Mesenchymal stem cell (in vitro differentiated cells and primary cell): ENCODE measurements around the gene PRKCZ.

Experiments
- DNase-seq: peaks from one replicate; pipeline ENCODE4 v3.0.0-alpha.2; 2013
- H2AFZ ChIP-seq: one replicate; pipeline ENCODE4 v1.6.1; 2013; ENCODE audit warnings: low read depth, mild to moderate bottlenecking, control low read depth, inconsistent platforms, low read length, moderate library complexity
- H2AK5ac ChIP-seq: 2 replicates; pipeline ENCODE4 v1.6.1; 2013; ENCODE audit warnings: low read length, moderate library complexity, mild to moderate bottlenecking, inconsistent platforms; ENCODE audit not compliant: severe bottlenecking
- H2BK120ac ChIP-seq: one replicate; pipeline ENCODE4 v1.6.1; 2013; ENCODE audit warnings: low read depth, mild to moderate bottlenecking, inconsistent platforms, low read length, moderate library complexity
- H2BK12ac ChIP-seq, 2 experiments: one replicate each; pipeline ENCODE4 v1.6.1; 2013; ENCODE audit warnings: inconsistent platforms in 2 of 2, low read length in 2 of 2, mild to moderate bottlenecking in 2 of 2, moderate library complexity in 2 of 2, control low read depth in 1 of 2
- H2BK15ac ChIP-seq: one replicate; pipeline ENCODE4 v1.6.1; 2013; ENCODE audit warnings: mild to moderate bottlenecking, low read depth, inconsistent platforms; ENCODE audit not compliant: poor library complexity, severe bottlenecking
- H2BK5ac ChIP-seq: 2 replicates; pipeline ENCODE4 v1.6.1; 2013; ENCODE audit warnings: low read depth, mild to moderate bottlenecking, low read length, control low read depth, inconsistent platforms; ENCODE audit not compliant: poor library complexity, severe bottlenecking
- H3K14ac ChIP-seq, 2 experiments: one replicate each; pipeline ENCODE4 v1.6.1; 2013; ENCODE audit warnings: inconsistent platforms in 2 of 2, low read length in 2 of 2, control low read depth in 1 of 2, mild to moderate bottlenecking in 1 of 2, moderate library complexity in 1 of 2
- H3K18ac ChIP-seq, 2 experiments: one replicate each; pipeline ENCODE4 v1.6.1; 2013; ENCODE audit warnings: inconsistent platforms in 2 of 2, low read length in 2 of 2, control low read depth in 1 of 2, low read depth in 1 of 2, mild to moderate bottlenecking in 1 of 2
- H3K23ac ChIP-seq, 2 experiments: one replicate each; pipeline ENCODE4 v1.6.1; 2013; ENCODE audit warnings: inconsistent platforms in 2 of 2, low read length in 2 of 2, mild to moderate bottlenecking in 2 of 2, moderate library complexity in 2 of 2, control low read depth in 1 of 2
- H3K27ac ChIP-seq: 2 replicates; pipeline ENCODE4 v1.5.1; 2013; ENCODE audit warnings: mild to moderate bottlenecking, moderate library complexity, low read length, control low read depth, inconsistent platforms; ENCODE audit not compliant: poor library complexity, severe bottlenecking
- H3K27me3 ChIP-seq, 2 experiments: 2 replicates each; pipeline versions ENCODE4 v1.6.1 to v1.7.0; 2013; ENCODE audit warnings: low read length in 2 of 2, mild to moderate bottlenecking in 2 of 2, moderate library complexity in 2 of 2, control low read depth in 1 of 2, inconsistent platforms in 1 of 2; ENCODE audit not compliant: control insufficient read depth in 1 of 2, insufficient read depth in 1 of 2
- H3K36me3 ChIP-seq, 2 experiments: 2 replicates each; pipeline versions ENCODE4 v1.6.1 to v1.7.0; 2013; ENCODE audit warnings: low read length in 2 of 2, control low read depth in 1 of 2, inconsistent platforms in 1 of 2, low read depth in 1 of 2, mild to moderate bottlenecking in 1 of 2; ENCODE audit not compliant: insufficient read depth in 2 of 2, control insufficient read depth in 1 of 2
- H3K4ac ChIP-seq, 2 experiments: one replicate each; pipeline ENCODE4 v1.6.1; 2013; ENCODE audit warnings: inconsistent platforms in 2 of 2, low read length in 2 of 2, mild to moderate bottlenecking in 2 of 2, moderate library complexity in 2 of 2, control low read depth in 1 of 2, low read depth in 1 of 2
- H3K4me1 ChIP-seq: 2 replicates; pipeline ENCODE4 v1.6.1; 2013; ENCODE audit warnings: low read depth, low read length, control low read depth; ENCODE audit not compliant: control insufficient read depth, insufficient read depth
- H3K4me2 ChIP-seq: 2 replicates; pipeline ENCODE4 v1.6.1; 2013; ENCODE audit warnings: low read length, mild to moderate bottlenecking, inconsistent platforms; ENCODE audit not compliant: poor library complexity, severe bottlenecking
- H3K4me3 ChIP-seq, 2 experiments: 2 replicates each; pipeline versions ENCODE4 v1.5.1 to v1.7.0; 2013; ENCODE audit warnings: low read length in 2 of 2, mild to moderate bottlenecking in 2 of 2, control low read depth in 1 of 2, low read depth in 1 of 2; ENCODE audit not compliant: insufficient read depth in 1 of 2
- H3K79me1 ChIP-seq: replicated peaks from 2 replicates; pipeline ENCODE4 v1.6.1; 2013; ENCODE audit warnings: mild to moderate bottlenecking, control low read depth, low read length, inconsistent platforms; ENCODE audit not compliant: poor library complexity, severe bottlenecking
- H3K9ac ChIP-seq: 2 replicates; pipeline ENCODE4 v1.7.0; 2013; ENCODE audit warnings: mild to moderate bottlenecking, low read length, moderate library complexity
- H3K9me3 ChIP-seq: 2 replicates; pipeline ENCODE4 v1.7.0; 2013; ENCODE audit warnings: mild to moderate bottlenecking, low read length; ENCODE audit not compliant: control insufficient read depth
- H4K8ac ChIP-seq: one replicate; pipeline ENCODE4 v1.6.1; 2013; ENCODE audit warnings: inconsistent platforms, mild to moderate bottlenecking, low read length, moderate library complexity
- H4K91ac ChIP-seq: one replicate; pipeline ENCODE4 v1.6.1; 2013; ENCODE audit warnings: mild to moderate bottlenecking, low read length, inconsistent platforms
- WGBS: methylation state at CpG from one replicate; pipeline ENCODE4 v1.1.7; 2013; ENCODE audit warnings: mixed read lengths; 5-methylcytosine and 5-hydroxymethylcytosine counted together

PRKCZ gene

DNA sequence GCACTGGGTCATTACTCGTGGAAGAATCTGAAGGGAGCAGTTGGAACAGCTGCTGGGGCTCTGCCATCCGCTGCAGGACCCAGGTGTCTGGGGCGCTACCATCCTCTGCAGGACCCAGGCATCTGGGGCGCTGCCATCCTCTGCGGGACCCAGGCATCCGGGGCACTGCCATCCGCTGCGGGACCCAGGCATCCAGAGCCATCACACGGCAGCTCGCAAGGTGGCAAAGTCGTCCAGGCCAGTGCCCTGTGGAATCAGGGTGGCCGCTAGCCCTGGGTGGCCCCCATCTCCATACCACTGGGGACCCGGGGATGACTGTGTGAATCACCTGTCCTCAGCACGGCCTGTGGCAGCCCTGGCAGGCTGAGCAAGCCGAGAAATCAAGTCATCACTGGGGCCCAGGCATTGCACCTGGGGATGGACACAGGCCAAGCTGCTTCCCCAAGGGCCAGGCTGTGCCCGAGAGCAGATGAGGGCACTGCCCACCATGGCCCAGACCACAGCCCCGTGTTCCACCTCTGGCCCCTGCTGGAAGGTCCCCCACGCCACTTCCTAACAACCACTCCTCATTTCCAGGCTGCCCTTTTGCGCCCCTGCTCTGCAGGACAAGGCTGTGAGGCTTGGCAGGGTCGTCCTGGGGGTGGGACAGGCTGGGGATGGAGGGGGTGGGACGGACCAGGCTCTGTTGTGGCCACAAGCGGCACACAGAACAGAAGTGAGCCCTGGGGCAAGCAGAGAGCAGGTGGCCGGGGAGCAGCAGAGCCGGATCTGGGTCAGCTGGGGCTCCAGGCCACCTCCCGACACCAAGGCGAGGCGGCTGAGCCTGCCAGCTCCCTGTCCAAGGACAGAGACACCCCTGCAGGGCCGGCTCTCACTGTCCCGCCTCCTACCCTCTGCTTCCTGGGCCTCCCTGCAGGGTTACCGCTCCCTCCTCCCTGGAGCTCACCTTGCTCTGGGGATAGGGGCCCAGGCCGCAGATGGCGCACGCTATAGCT lies 18.4 kb upstream of the PRKCZ start:
- no peak overlapping the region for H3K27ac ChIP-seq
- H3K4me3 ChIP-seq, result no peak overlapping the region
- no peak overlapping the region for H3K4ac ChIP-seq
- no peak for DNase-seq
- no peak overlapping the region for H3K23ac ChIP-seq
- H4K91ac ChIP-seq, result no peak overlapping the region
- H2BK15ac ChIP-seq, result no peak overlapping the region
- H2AK5ac ChIP-seq, result no peak overlapping the region
- no peak overlapping the region for H3K18ac ChIP-seq
- H2BK120ac ChIP-seq, result no peak overlapping the region
- no peak overlapping the region for H2AFZ ChIP-seq
- H2BK12ac ChIP-seq, result no peak overlapping the region
- no peak overlapping the region for H3K9ac ChIP-seq
- no peak overlapping the region for H3K14ac ChIP-seq
- no peaks in the 10 kb centered on the region for H3K9me3 ChIP-seq
- H4K8ac ChIP-seq, result no peak overlapping the region
- 74% methylated on average over 30 of the region's 33 CpGs for whole genome bisulfite sequencing
- no peak overlapping the region for H3K4me2 ChIP-seq
- peaks cover 36% of the 10 kb centered on the region in 2 experiments for H3K27me3 ChIP-seq
- H3K79me1 ChIP-seq, result no peaks in the 10 kb centered on the region
- no peak overlapping the region for H2BK5ac ChIP-seq
- no peaks in the 10 kb centered on the region for H3K36me3 ChIP-seq
- no peaks in the 10 kb centered on the region for H3K4me1 ChIP-seq

DNA sequence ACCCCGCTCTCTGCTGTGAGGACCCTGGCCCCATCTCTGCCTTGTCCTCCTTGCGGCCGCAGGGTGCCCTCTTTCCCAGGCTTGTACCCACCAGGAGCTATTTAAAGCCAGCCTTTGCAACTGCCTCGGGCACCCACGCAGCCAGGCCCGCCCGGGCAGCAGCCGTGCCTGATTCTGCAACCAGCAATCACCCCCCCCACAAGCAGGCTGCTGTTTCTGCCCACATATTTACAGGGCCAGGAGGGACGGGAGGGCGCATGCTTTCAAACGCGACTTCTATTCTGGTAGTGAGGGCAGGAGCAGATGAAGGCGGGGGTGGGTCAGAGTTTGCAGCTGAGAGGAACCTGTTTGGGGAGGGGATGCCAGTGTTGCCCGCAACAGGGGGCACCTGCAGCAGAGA lies 17.5 kb upstream of the PRKCZ start:
- Histone ChIP-seq H3K4me2 (no peak overlapping the region), H3K36me3 (no peaks in the 10 kb centered on the region), H3K14ac (no peak overlapping the region), H3K18ac (no peak overlapping the region), H4K91ac (no peak overlapping the region), H3K27me3 (peaks cover 37 to 45% of the 10 kb centered on the region in 2 experiments), H3K4ac (no peak overlapping the region), H3K23ac (no peak overlapping the region), H3K9ac (no peak overlapping the region), H3K9me3 (no peaks in the 10 kb centered on the region), H3K79me1 (no peaks in the 10 kb centered on the region), H3K4me3 (no peak overlapping the region), H2BK5ac (no peak overlapping the region), H2AK5ac (no peak overlapping the region), H3K4me1 (no peaks in the 10 kb centered on the region), H2BK12ac (no peak overlapping the region), H4K8ac (no peak overlapping the region), H3K27ac (no peak overlapping the region), H2AFZ (no peak overlapping the region), H2BK120ac (no peak overlapping the region), H2BK15ac (no peak overlapping the region)
- WGBS, result 79% methylated on average over 11 of the region's 14 CpGs
- no peak for DNase-seq

DNA sequence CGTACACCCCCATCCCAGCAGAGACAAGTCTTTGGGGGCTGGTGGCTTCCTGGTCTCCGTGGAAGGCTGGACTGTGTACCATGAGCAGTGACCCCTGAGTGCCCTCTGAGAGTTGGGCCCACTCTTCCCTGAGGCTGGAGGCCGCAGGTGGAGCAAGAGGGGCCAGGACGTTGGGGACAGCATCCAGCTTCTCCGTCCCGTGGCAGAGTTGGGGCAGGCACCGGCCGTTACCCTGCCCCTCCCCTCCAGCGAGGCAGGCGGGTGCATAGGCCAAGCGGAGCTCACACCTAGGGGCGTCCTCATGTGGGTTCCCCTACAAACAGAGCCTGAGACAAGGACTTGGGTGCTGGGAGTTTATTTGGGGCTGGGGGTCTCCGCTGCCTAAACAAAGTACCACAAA lies 17.0 kb upstream of the PRKCZ start:
- Histone ChIP-seq H3K4me2 (no peak overlapping the region), H3K36me3 (no peaks in the 10 kb centered on the region), H3K4me3 (no peak overlapping the region), H4K91ac (no peak overlapping the region), H2BK120ac (no peak overlapping the region), H3K4ac (no peak overlapping the region), H4K8ac (no peak overlapping the region), H3K23ac (no peak overlapping the region), H3K9me3 (peaks cover 2% of the 10 kb centered on the region), H3K4me1 (no peaks in the 10 kb centered on the region), H2AFZ (no peak overlapping the region), H2AK5ac (no peak overlapping the region), H2BK12ac (no peak overlapping the region), H3K9ac (no peak overlapping the region), H3K27ac (no peak overlapping the region), H3K14ac (no peak overlapping the region), H2BK15ac (no peak overlapping the region), H3K18ac (no peak overlapping the region), H3K27me3 (peaks cover 38 to 50% of the 10 kb centered on the region in 2 experiments), H3K79me1 (no peaks in the 10 kb centered on the region), H2BK5ac (no peak overlapping the region)
- 82% methylated on average over 12 of the region's 13 CpGs for WGBS
- no peak for DNase-seq

GRCh38 chr1:2036287-2036686 lies 13.9 kb upstream of the PRKCZ start:
- H3K9ac ChIP-seq, result no peak overlapping the region
- no peak overlapping the region for H3K4me3 ChIP-seq
- H2BK5ac ChIP-seq, result no peak overlapping the region
- DNase-seq, result no peak
- H2AK5ac ChIP-seq, result no peak overlapping the region
- no peak overlapping the region for H4K8ac ChIP-seq
- H3K14ac ChIP-seq, result no peak overlapping the region
- H4K91ac ChIP-seq, result no peak overlapping the region
- no peak overlapping the region for H2BK12ac ChIP-seq
- H2BK120ac ChIP-seq, result no peak overlapping the region
- H2AFZ ChIP-seq, result no peak overlapping the region
- no peak overlapping the region for H3K4me2 ChIP-seq
- peaks cover 6% of the 10 kb centered on the region for H3K9me3 ChIP-seq
- no peaks in the 10 kb centered on the region for H3K79me1 ChIP-seq
- WGBS, result 85% methylated on average over 15 of the region's 15 CpGs
- H3K36me3 ChIP-seq, result no peaks in the 10 kb centered on the region
- no peak overlapping the region for H2BK15ac ChIP-seq
- no peak overlapping the region for H3K4ac ChIP-seq
- no peak overlapping the region for H3K23ac ChIP-seq
- H3K18ac ChIP-seq, result no peak overlapping the region
- no peak overlapping the region for H3K27ac ChIP-seq
- peaks cover 53% of the 10 kb centered on the region in 2 experiments for H3K27me3 ChIP-seq
- no peaks in the 10 kb centered on the region for H3K4me1 ChIP-seq
